Kidney (tissue), 14 donors: Measurements from ENCODE around the gene CCT8. TPM values are rescaled to one million over a fixed set of nuclear protein-coding genes. Genes with fewer than 3 reads are reported as not detected.

Source experiments
- DNase-seq, 5 donors: peaks; one replicate each; pipeline ENCODE4 v3.0.0-alpha.2; 2013 to 2020
- FAIRE-seq: peaks from 2 replicates; lab custom pipeline; 2012; peaks lifted over from hg19 to GRCh38; lab: Jason Lieb, UNC
- H3K27ac ChIP-seq, 2 donors: one replicate each; pipeline ENCODE4 v1.7.0; 2013; ENCODE audit warnings: low read depth in 2 of 2, low read length in 2 of 2, inconsistent platforms in 1 of 2
- H3K27me3 ChIP-seq: one replicate; pipeline ENCODE4 v1.7.1; 2013; ENCODE audit warnings: low read length, inconsistent platforms; ENCODE audit not compliant: control insufficient read depth, insufficient read depth
- H3K36me3 ChIP-seq, 3 donors: one replicate each; pipeline versions ENCODE4 v1.7.0 to v1.7.1; 2013; ENCODE audit warnings: low read length in 3 of 3, control low read depth in 1 of 3, inconsistent platforms in 1 of 3; ENCODE audit not compliant: insufficient read depth in 3 of 3, control insufficient read depth in 2 of 3
- H3K4me1 ChIP-seq, 3 donors: one replicate each; pipeline versions ENCODE4 v1.7.0 to v1.7.1; 2013; ENCODE audit warnings: low read length in 3 of 3, inconsistent platforms in 1 of 3, low read depth in 1 of 3; ENCODE audit not compliant: control insufficient read depth in 2 of 3, insufficient read depth in 2 of 3
- H3K4me3 ChIP-seq, 3 donors: one replicate each; pipeline versions ENCODE4 v1.7.0 to v1.8.1; 2013; ENCODE audit warnings: low read length in 3 of 3, control low read depth in 1 of 3, inconsistent platforms in 1 of 3
- H3K9ac ChIP-seq, 3 donors: one replicate each; pipeline versions ENCODE4 v1.7.0 to v1.7.1; 2013; ENCODE audit warnings: low read length in 3 of 3, control low read depth in 1 of 3, inconsistent platforms in 1 of 3
- H3K9me3 ChIP-seq, 3 donors: one replicate each; pipeline versions ENCODE4 v1.7.0 to v1.7.1; 2013; ENCODE audit warnings: low read length in 3 of 3, control low read depth in 1 of 3, inconsistent platforms in 1 of 3; ENCODE audit not compliant: control insufficient read depth in 2 of 3, insufficient read depth in 1 of 3
- intact Hi-C: fragments of 100-400 bp; cut with DNase I; formaldehyde crosslinking; loops from one replicate; pipeline ENCODE4 v1.11.1; 2022
- polyA plus RNA-seq: library from polyadenylated mRNA; stranded (reverse); fragments of 350-450 nt; fragmentation: Illumina TruSeq; extraction: RNeasy Lipid Tissue Mini Kit (QIAGEN cat#74804); gene quantifications from one replicate; pipeline ENCODE4 v1.2.3, GENCODE V29; 2014; ENCODE audit warnings: low read depth, low replicate concordance; ENCODE audit not compliant: insufficient read depth
- total RNA-seq: library from RNA; stranded (reverse); fragmentation: NEBNext Ultra II Directional; extraction: Animal tissue kit (Norgen Biotek cat#: 25700); gene quantifications from one replicate; pipeline ENCODE4 v1.2.1, GENCODE V29; 2021
- TF ChIP-seq, protein P1 (sequence below): IDR thresholded peaks from 3 replicates; pipeline ENCODE4 v1.5.1; 2012; ENCODE audit warnings: mild to moderate bottlenecking, moderate library complexity, borderline replicate concordance; ENCODE audit not compliant: insufficient read depth; ENCODE audit errors: extremely low read depth
- donor health status: control.
- donor health status: control.
- donor health status: control.
- donor health status: control.
- donor health status: control.
- donor health status: DM: yes; HTN: yes; CAD: no.
- donor health status: Normal renal cell carcinoma (clear cell type).

CCT8 gene
- total and polyA plus RNA-seq, 2 donors from 2014 or later = 101 to 119 TPM

DNA sequence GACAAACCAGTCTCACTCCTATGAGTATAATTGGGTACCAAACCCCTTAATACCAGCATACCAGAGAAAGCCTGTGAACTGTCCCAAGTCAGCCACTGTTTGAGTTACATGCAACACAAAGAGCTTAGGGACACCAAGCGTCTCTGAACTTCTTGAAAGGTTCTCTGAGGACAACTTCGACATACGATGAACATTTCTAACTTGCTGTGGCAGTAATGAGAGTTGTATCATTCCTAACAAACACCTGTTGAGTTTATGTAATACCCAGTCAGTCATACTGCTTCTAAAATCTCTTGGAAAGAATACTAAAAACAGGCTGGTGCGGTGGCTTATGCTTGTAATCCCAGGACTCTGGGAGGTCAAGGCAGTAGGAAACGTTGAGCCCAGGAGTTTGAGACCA, 18.4 kb downstream of the CCT8 start:
- DNase-seq = no peak
- H3K36me3 ChIP-seq = peaks cover 21 to 50% (median 40%) of the 10 kb centered on the region in 3 donors
- H3K27me3 ChIP-seq = no peaks in the 10 kb centered on the region
- intact Hi-C loops = no loop called here
- TF ChIP-seq, protein P1, sequence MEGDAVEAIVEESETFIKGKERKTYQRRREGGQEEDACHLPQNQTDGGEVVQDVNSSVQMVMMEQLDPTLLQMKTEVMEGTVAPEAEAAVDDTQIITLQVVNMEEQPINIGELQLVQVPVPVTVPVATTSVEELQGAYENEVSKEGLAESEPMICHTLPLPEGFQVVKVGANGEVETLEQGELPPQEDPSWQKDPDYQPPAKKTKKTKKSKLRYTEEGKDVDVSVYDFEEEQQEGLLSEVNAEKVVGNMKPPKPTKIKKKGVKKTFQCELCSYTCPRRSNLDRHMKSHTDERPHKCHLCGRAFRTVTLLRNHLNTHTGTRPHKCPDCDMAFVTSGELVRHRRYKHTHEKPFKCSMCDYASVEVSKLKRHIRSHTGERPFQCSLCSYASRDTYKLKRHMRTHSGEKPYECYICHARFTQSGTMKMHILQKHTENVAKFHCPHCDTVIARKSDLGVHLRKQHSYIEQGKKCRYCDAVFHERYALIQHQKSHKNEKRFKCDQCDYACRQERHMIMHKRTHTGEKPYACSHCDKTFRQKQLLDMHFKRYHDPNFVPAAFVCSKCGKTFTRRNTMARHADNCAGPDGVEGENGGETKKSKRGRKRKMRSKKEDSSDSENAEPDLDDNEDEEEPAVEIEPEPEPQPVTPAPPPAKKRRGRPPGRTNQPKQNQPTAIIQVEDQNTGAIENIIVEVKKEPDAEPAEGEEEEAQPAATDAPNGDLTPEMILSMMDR = no peak
- no peaks in the 10 kb centered on the region for H3K9me3 ChIP-seq
- FAIRE-seq = no peak
- H3K27ac ChIP-seq = no peak overlapping the region
- H3K4me3 ChIP-seq = no peak overlapping the region
- no peaks in the 10 kb centered on the region for H3K4me1 ChIP-seq
- no peak overlapping the region for H3K9ac ChIP-seq

DNA sequence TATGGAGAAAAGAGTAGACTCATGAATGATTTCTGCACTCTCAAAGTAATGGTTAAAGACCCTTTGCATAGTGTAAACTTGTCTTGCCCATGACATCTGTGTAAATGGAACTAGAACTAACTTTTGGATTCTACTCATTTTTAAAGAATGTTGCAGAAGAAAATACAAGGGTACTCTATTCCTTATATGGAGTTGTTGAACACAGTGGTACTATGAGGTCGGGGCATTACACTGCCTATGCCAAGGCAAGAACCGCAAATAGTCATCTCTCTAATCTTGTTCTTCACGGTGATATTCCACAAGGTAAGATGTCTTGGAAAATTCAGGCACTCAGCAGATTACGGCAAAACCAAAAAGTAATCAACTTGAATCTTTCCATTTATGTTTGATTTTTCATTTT, 19.8 kb downstream of the CCT8 start:
- Histone ChIP-seq H3K4me1 (no peaks in the 10 kb centered on the region), H3K27ac (no peak overlapping the region), H3K9me3 (no peaks in the 10 kb centered on the region), H3K4me3 (no peak overlapping the region), H3K27me3 (no peaks in the 10 kb centered on the region), H3K36me3 (peaks cover 17 to 52% (median 42%) of the 10 kb centered on the region in 3 donors), H3K9ac (no peak overlapping the region)
- TF ChIP-seq, protein P1 = no peak
- no peak for DNase-seq
- intact Hi-C loops = no loop called here
- no peak for FAIRE-seq

DNA sequence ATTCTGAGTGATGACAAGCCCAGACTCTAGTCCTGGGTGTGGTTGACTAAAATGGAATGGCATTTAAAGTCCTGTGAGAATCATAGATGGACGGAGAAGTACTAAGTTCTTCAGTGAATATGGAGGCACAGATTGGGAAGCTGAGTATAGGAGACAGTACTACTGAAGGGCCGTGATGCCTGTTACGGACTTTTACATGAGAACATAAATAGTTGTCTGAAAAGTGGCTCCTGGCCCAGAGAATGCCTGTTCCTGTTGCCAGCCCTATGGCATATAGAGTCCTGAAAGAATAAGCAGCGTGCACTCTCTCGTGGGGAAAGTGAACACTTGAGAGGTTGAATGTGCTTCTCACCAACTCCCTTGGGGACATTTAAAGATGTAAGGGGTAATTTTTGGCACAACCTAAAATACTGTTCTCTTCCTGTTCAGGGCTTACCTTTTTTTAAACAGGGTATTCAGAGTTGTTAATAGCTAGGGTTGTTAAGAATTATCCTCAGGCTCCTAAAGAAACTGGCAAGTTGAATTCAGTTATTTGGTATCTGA, 20.4 kb downstream of the CCT8 start:
- H3K36me3 ChIP-seq = peaks cover 17 to 49% (median 45%) of the 10 kb centered on the region in 3 donors
- no peak overlapping the region for H3K27ac ChIP-seq
- H3K4me1 ChIP-seq = no peaks in the 10 kb centered on the region
- DNase-seq = no peak
- intact Hi-C loops = no loop called here
- H3K9ac ChIP-seq = no peak overlapping the region
- no peak overlapping the region for H3K4me3 ChIP-seq
- H3K9me3 ChIP-seq = no peaks in the 10 kb centered on the region
- no peak for FAIRE-seq
- H3K27me3 ChIP-seq = no peaks in the 10 kb centered on the region
- TF ChIP-seq, protein P1 = no peak

DNA sequence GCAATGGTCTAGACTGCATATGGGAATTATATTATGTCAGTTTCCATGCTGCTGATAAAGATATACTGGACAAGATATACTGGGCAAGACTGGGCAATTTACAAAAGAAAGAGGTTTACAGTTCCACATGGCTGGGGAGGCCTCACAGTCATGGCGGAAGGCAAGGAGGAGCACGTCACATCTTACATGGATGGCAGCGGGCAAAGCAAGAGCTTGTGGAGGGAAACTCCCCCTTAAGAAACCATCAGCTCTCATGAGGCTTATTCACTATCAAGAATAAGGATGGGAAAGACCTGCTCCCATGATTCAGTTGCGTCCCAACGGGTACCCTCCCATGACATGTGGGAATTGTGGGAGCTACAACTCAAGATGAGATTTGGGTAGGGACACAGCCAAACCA, 21.2 kb downstream of the CCT8 start:
- Histone ChIP-seq H3K27me3 (no peaks in the 10 kb centered on the region), H3K27ac (no peak overlapping the region), H3K36me3 (peaks cover 17 to 49% (median 48%) of the 10 kb centered on the region in 3 donors), H3K4me1 (no peaks in the 10 kb centered on the region), H3K9ac (no peak overlapping the region), H3K9me3 (no peaks in the 10 kb centered on the region), H3K4me3 (no peak overlapping the region)
- no peak for DNase-seq
- intact Hi-C loops = no loop called here
- no peak for FAIRE-seq
- TF ChIP-seq, protein P1 = no peak
